ENCODE data around the gene DEPP1. TPM values are rescaled to one million over a fixed set of nuclear protein-coding genes. Genes with fewer than 3 reads are reported as not detected.
A peak's percentile ranks its signal among the peaks of the same experiment; 100 is the strongest.

Gene DEPP1
- total and polyA plus RNA-seq, 7 experiments from 2014 or later: 0.24 to 4.0 (median 0.54) TPM; not detected in 1

- no peaks in the 10 kb centered on the region for H3K27me3 Mint-ChIP-seq
- ChIA-PET POLR2A (no interaction called here), CTCF (no interaction called here)
- no peaks in the 10 kb centered on the region for H3K9me3 ChIP-seq (ENCODE audit: control insufficient read depth in 2 of 3, low read length in 3 of 3)
- H3K27me3 ChIP-seq (ENCODE audit: control insufficient read depth in 2 of 2, insufficient read depth in 2 of 2, low read length in 2 of 2): no peaks in the 10 kb centered on the region
- H3K36me3 Mint-ChIP-seq: peaks cover 0 to 3% (median 0%) of the 10 kb centered on the region in 5 donors
- no peak overlapping the region for H3K4me3 Mint-ChIP-seq
- H3K27ac ChIP-seq (ENCODE audit: low read depth, low read length): no peak overlapping the region
- H3K4me1 ChIP-seq (ENCODE audit: control insufficient read depth in 2 of 2, insufficient read depth in 2 of 2, low read length in 2 of 2): peaks cover 13 to 29% of the 10 kb centered on the region in 2 donors
- DNase-seq (peak in 1 of 9 donors; percentile 20), ATAC-seq (no peak)
- peaks cover 16 to 54% (median 27%) of the 10 kb centered on the region in 7 donors for H3K4me1 Mint-ChIP-seq
- intact Hi-C loops (cut with micrococcal nuclease): no loop called here
- no peak overlapping the region for H3K27ac Mint-ChIP-seq
- no peaks in the 10 kb centered on the region for H3K36me3 ChIP-seq (ENCODE audit: control insufficient read depth in 2 of 3, insufficient read depth in 3 of 3, low read length in 3 of 3)
- H3K4me3 ChIP-seq (ENCODE audit: low read length): no peak overlapping the region
- peaks cover 0 to 2% (median 0%) of the 10 kb centered on the region in 11 donors for H3K9me3 Mint-ChIP-seq
These were observed 12.9 kb downstream of the DEPP1 start for GRCh38 chr10:44965651-44966097.

- Mint-ChIP-seq H3K9me3 (peaks cover 0 to 2% (median 0%) of the 10 kb centered on the region in 11 donors), H3K27ac (no peak overlapping the region), H3K4me3 (no peak overlapping the region), H3K27me3 (no peaks in the 10 kb centered on the region), H3K4me1 (peaks cover 16 to 59% (median 31%) of the 10 kb centered on the region in 7 donors), H3K36me3 (peaks cover 0 to 3% (median 0%) of the 10 kb centered on the region in 5 donors)
- no peaks in the 10 kb centered on the region for H3K27me3 ChIP-seq (ENCODE audit: control insufficient read depth in 2 of 2, insufficient read depth in 2 of 2, low read length in 2 of 2)
- peaks cover 15 to 32% of the 10 kb centered on the region in 2 donors for H3K4me1 ChIP-seq (ENCODE audit: control insufficient read depth in 2 of 2, insufficient read depth in 2 of 2, low read length in 2 of 2)
- intact Hi-C loops (cut with micrococcal nuclease): no loop called here
- ChIA-PET CTCF (no interaction called here), POLR2A (no interaction called here)
- DNase-seq: no peak
- no peak overlapping the region for H3K27ac ChIP-seq (ENCODE audit: low read depth, low read length)
- H3K36me3 ChIP-seq (ENCODE audit: control insufficient read depth in 2 of 3, insufficient read depth in 3 of 3, low read length in 3 of 3): no peaks in the 10 kb centered on the region
- no peaks in the 10 kb centered on the region for H3K9me3 ChIP-seq (ENCODE audit: control insufficient read depth in 2 of 3, low read length in 3 of 3)
- no peak for ATAC-seq
- H3K4me3 ChIP-seq (ENCODE audit: low read length): no peak overlapping the region
These were observed 13.5 kb downstream of the DEPP1 start for GRCh38 chr10:44965104-44965503.

- H3K9me3 ChIP-seq (ENCODE audit: control insufficient read depth in 2 of 3, low read length in 3 of 3): no peaks in the 10 kb centered on the region
- no peak overlapping the region for H3K4me3 ChIP-seq (ENCODE audit: low read length)
- Mint-ChIP-seq H3K4me1 (peaks cover 14 to 53% (median 32%) of the 10 kb centered on the region in 7 donors), H3K9me3 (peaks cover 0 to 2% (median 0%) of the 10 kb centered on the region in 11 donors), H3K4me3 (peak overlapping the region in 1 of 10 donors; percentile 47), H3K27me3 (no peaks in the 10 kb centered on the region), H3K36me3 (peaks cover 0 to 3% (median 0%) of the 10 kb centered on the region in 5 donors), H3K27ac (no peak overlapping the region)
- no peaks in the 10 kb centered on the region for H3K27me3 ChIP-seq (ENCODE audit: control insufficient read depth in 2 of 2, insufficient read depth in 2 of 2, low read length in 2 of 2)
- ATAC-seq: no peak
- no peak for DNase-seq
- ChIA-PET CTCF (interaction anchor here (0.6 to 0.9 kb wide), 2 partner anchors 9 to 10 kb away, joined by 4 read pairs; no protein-coding TSS in a partner anchor), POLR2A (no interaction called here)
- H3K4me1 ChIP-seq (ENCODE audit: control insufficient read depth in 2 of 2, insufficient read depth in 2 of 2, low read length in 2 of 2): peaks cover 18 to 31% of the 10 kb centered on the region in 2 donors
- no peak overlapping the region for H3K27ac ChIP-seq (ENCODE audit: low read depth, low read length)
- no peaks in the 10 kb centered on the region for H3K36me3 ChIP-seq (ENCODE audit: control insufficient read depth in 2 of 3, insufficient read depth in 3 of 3, low read length in 3 of 3)
- intact Hi-C loops (cut with micrococcal nuclease): no loop called here
These were observed 14.6 kb downstream of the DEPP1 start for GRCh38 chr10:44963772-44964633.

- no peaks in the 10 kb centered on the region for H3K27me3 ChIP-seq (ENCODE audit: control insufficient read depth in 2 of 2, insufficient read depth in 2 of 2, low read length in 2 of 2)
- no peak overlapping the region for H3K27ac ChIP-seq (ENCODE audit: low read depth, low read length)
- H3K4me3 ChIP-seq (ENCODE audit: low read length): no peak overlapping the region
- no peak for DNase-seq
- H3K4me1 Mint-ChIP-seq: peaks cover 15 to 53% (median 32%) of the 10 kb centered on the region in 7 donors
- H3K27me3 Mint-ChIP-seq: no peaks in the 10 kb centered on the region
- peaks cover 17 to 22% of the 10 kb centered on the region in 2 donors for H3K4me1 ChIP-seq (ENCODE audit: control insufficient read depth in 2 of 2, insufficient read depth in 2 of 2, low read length in 2 of 2)
- no peaks in the 10 kb centered on the region for H3K9me3 ChIP-seq (ENCODE audit: control insufficient read depth in 2 of 3, low read length in 3 of 3)
- peak overlapping the region in 1 of 10 donors; percentile 47 for H3K4me3 Mint-ChIP-seq
- no peaks in the 10 kb centered on the region for H3K9me3 Mint-ChIP-seq
- ChIA-PET POLR2A (interaction anchor here (1.4 kb wide), 1 partner anchor 37 kb away, joined by 3 read pairs; the partner anchor contains the start of gene ZNF22), CTCF (interaction anchor here (0.9 kb wide), 1 partner anchor 11 kb away, joined by 4 read pairs; no protein-coding TSS in a partner anchor)
- intact Hi-C loops (cut with micrococcal nuclease): no loop called here
- no peaks in the 10 kb centered on the region for H3K36me3 ChIP-seq (ENCODE audit: control insufficient read depth in 2 of 3, insufficient read depth in 3 of 3, low read length in 3 of 3)
- no peaks in the 10 kb centered on the region for H3K36me3 Mint-ChIP-seq
- no peak overlapping the region for H3K27ac Mint-ChIP-seq
- ATAC-seq: no peak
These were observed 15.5 kb downstream of the DEPP1 start for GRCh38 chr10:44962870-44963738.

DNA sequence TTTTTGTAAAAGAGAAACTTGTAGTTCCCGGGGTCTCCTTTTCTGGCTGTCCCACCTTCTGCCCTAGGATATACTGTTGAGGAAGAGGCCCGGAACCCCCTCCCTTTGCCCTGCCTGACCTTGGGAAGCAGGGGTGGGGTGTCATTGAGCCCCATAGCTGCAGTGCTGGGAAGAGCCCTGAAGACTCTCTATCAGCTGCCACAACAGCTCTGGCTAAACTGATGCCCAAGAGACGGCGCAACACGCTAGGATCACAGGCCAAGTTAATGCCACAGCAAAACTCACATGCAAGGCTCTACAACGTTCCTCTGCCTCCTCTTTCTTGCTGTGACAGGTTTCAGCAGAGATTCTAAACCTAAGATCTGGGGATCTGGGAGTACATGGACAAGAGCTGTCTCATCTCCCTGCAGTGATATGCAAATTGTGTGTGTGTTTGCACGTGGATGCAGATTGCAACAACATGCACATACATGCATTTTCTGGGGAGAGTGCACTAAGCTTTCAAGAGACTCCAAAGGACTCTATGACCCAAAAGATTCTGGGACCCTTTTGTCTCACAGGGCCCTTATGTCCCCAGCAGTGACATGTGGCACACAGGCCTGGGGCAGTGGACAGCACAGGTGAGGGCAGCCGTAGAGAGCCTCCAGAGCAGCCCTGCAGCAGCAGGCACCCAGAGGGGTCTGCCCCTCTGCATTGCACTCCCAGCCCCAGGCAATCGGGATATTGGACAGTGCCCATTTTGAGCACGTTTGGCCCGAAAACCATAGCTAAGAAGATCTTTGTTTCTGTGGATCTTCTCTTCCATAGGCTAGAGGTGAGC, 16.5 kb downstream of the DEPP1 start:
- H3K27ac Mint-ChIP-seq: no peak overlapping the region
- intact Hi-C loops (cut with micrococcal nuclease): no loop called here
- peak overlapping the region in 2 of 10 donors; percentile 16 to 41 for H3K4me3 Mint-ChIP-seq

DNA sequence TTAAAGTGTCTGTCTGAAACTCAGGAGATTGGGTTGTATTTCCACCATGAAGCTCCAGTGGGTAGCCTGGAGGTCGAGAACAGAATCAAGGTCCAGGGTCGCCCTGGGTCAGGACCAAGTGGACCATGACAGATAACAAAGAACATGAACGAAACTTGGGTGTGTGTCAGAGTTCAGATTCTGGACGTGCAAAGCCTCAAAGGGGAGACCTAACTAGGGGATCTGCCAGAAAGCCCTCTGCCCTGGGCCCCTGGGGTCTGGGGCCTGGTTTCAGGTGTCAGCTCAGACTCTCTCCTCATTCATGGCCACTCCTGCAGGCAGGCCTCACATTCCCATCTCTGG, 17.4 kb downstream of the DEPP1 start:
- ATAC-seq (no peak), DNase-seq (no peak)
- H3K36me3 ChIP-seq (ENCODE audit: control insufficient read depth in 2 of 3, insufficient read depth in 3 of 3, low read length in 3 of 3): no peaks in the 10 kb centered on the region
- H3K4me1 Mint-ChIP-seq: peaks cover 9 to 50% (median 30%) of the 10 kb centered on the region in 7 donors
- H3K9me3 Mint-ChIP-seq: peaks cover 0 to 2% (median 0%) of the 10 kb centered on the region in 11 donors
- no peaks in the 10 kb centered on the region for H3K27me3 ChIP-seq (ENCODE audit: control insufficient read depth in 2 of 2, insufficient read depth in 2 of 2, low read length in 2 of 2)
- ChIA-PET POLR2A (interaction anchor here (0.6 kb wide), 1 partner anchor 8 kb away, joined by 3 read pairs; no protein-coding TSS in a partner anchor), CTCF (no interaction called here)
- peaks cover 8 to 13% of the 10 kb centered on the region in 2 donors for H3K4me1 ChIP-seq (ENCODE audit: control insufficient read depth in 2 of 2, insufficient read depth in 2 of 2, low read length in 2 of 2)
- no peak overlapping the region for H3K4me3 ChIP-seq (ENCODE audit: low read length)
- H3K27ac ChIP-seq (ENCODE audit: low read depth, low read length): no peak overlapping the region
- no peaks in the 10 kb centered on the region for H3K27me3 Mint-ChIP-seq
- H3K27ac Mint-ChIP-seq: no peak overlapping the region
- H3K4me3 Mint-ChIP-seq: peak overlapping the region in 7 of 10 donors; percentile 3 to 85 (median 49)
- peaks cover under 1 to 10% (median 5%) of the 10 kb centered on the region in 5 donors for H3K36me3 Mint-ChIP-seq
- intact Hi-C loops (cut with micrococcal nuclease): no loop called here
- no peaks in the 10 kb centered on the region for H3K9me3 ChIP-seq (ENCODE audit: control insufficient read depth in 2 of 3, low read length in 3 of 3)

More for the DNA sequence above, 16.5 kb downstream of the DEPP1 start:
- Mint-ChIP-seq H3K27me3 (no peaks in the 10 kb centered on the region), H3K36me3 (peaks cover 0 to 2% (median 0%) of the 10 kb centered on the region in 5 donors), H3K4me1 (peaks cover 9 to 53% (median 29%) of the 10 kb centered on the region in 7 donors), H3K9me3 (no peaks in the 10 kb centered on the region)
- Histone ChIP-seq H3K36me3 (ENCODE audit: control insufficient read depth in 2 of 3, insufficient read depth in 3 of 3, low read length in 3 of 3) (no peaks in the 10 kb centered on the region), H3K27me3 (ENCODE audit: control insufficient read depth in 2 of 2, insufficient read depth in 2 of 2, low read length in 2 of 2) (no peaks in the 10 kb centered on the region), H3K4me1 (ENCODE audit: control insufficient read depth in 2 of 2, insufficient read depth in 2 of 2, low read length in 2 of 2) (peaks cover 13% of the 10 kb centered on the region in 2 donors), H3K27ac (ENCODE audit: low read depth, low read length) (no peak overlapping the region), H3K9me3 (ENCODE audit: control insufficient read depth in 2 of 3, low read length in 3 of 3) (no peaks in the 10 kb centered on the region), H3K4me3 (ENCODE audit: low read length) (no peak overlapping the region)
- no peak for DNase-seq
- ATAC-seq: no peak
- POLR2A ChIA-PET: interaction anchor here (1.4 kb wide), 1 partner anchor 38 kb away, joined by 3 read pairs; the partner anchor contains the start of gene ZNF22
- CTCF ChIA-PET: interaction anchor here (0.6 kb wide), 1 partner anchor 94 kb away, joined by 4 read pairs; no protein-coding TSS in a partner anchor
